ENCODE measurements around the gene DNMT1.

Gene DNMT1

DNA sequence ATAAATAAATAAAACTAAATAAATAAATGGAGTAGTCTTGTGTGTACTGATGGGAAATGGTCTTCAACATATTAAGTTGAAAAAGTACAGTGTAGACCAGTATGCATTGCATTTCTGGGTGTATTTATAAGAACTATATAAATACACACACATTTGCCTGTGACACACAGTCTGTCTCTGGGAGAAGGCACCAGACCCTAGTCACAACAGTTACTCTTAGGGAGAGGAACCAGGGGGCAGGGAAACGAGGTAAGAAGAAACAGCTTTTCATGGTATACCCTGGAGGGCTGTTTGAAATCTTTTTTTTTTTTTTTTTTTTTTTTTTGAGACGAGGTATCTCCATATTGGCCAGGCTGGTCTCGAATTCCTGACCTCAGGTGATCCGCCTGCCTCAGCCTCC, 39.2 kb upstream of the DNMT1 start:
- in situ Hi-C loops (cut with MboI; ENCODE audit: low pct_unique_long_range_greater_than_20kb, low sequenced_read_pairs, unreplicated experiment), result no loop called here
- TF ChIP-seq, protein P1, sequence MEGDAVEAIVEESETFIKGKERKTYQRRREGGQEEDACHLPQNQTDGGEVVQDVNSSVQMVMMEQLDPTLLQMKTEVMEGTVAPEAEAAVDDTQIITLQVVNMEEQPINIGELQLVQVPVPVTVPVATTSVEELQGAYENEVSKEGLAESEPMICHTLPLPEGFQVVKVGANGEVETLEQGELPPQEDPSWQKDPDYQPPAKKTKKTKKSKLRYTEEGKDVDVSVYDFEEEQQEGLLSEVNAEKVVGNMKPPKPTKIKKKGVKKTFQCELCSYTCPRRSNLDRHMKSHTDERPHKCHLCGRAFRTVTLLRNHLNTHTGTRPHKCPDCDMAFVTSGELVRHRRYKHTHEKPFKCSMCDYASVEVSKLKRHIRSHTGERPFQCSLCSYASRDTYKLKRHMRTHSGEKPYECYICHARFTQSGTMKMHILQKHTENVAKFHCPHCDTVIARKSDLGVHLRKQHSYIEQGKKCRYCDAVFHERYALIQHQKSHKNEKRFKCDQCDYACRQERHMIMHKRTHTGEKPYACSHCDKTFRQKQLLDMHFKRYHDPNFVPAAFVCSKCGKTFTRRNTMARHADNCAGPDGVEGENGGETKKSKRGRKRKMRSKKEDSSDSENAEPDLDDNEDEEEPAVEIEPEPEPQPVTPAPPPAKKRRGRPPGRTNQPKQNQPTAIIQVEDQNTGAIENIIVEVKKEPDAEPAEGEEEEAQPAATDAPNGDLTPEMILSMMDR (IDR thresholded peaks at IDR 0.05; ENCODE audit: extremely low read depth, insufficient read depth, missing control alignments), result no peak
- no peak for DNase-seq (ENCODE audit: low spot score)

DNA sequence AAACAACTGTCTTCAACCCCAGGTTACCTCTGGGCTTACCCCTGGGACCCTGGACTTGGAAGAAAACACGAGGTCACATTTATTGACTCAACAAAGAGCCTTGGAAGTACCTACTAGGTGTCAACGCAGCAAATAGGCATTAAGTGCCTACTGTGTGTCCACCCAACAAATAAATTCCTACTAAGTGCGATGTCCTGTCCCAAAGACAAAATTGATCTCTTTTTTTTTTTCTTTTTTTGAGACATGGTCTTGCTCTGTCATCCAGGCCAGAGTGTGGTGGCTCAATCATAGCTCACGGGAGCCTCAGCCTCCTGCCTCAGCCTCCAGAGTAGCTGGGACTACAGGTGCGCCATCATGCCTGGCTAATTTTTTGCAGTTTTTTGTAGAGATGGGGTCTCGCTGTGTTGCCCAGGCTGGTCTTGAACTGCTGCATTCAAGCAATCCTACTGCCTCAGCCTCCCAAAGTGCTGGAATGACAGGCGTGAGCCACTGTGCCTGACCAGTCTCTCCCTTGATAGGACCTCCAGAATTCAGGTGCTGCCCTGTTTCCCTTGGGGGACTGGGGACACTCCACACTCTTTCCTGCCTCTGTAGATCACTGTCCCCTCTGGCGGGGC, 37.0 kb upstream of the DNMT1 start:
- DNase-seq (ENCODE audit: low spot score), result peak; percentile 9
- TF ChIP-seq, protein P1 (IDR thresholded peaks at IDR 0.05; ENCODE audit: extremely low read depth, insufficient read depth, missing control alignments), result no peak
- in situ Hi-C loops (cut with MboI; ENCODE audit: low pct_unique_long_range_greater_than_20kb, low sequenced_read_pairs, unreplicated experiment), result no loop called here

DNA sequence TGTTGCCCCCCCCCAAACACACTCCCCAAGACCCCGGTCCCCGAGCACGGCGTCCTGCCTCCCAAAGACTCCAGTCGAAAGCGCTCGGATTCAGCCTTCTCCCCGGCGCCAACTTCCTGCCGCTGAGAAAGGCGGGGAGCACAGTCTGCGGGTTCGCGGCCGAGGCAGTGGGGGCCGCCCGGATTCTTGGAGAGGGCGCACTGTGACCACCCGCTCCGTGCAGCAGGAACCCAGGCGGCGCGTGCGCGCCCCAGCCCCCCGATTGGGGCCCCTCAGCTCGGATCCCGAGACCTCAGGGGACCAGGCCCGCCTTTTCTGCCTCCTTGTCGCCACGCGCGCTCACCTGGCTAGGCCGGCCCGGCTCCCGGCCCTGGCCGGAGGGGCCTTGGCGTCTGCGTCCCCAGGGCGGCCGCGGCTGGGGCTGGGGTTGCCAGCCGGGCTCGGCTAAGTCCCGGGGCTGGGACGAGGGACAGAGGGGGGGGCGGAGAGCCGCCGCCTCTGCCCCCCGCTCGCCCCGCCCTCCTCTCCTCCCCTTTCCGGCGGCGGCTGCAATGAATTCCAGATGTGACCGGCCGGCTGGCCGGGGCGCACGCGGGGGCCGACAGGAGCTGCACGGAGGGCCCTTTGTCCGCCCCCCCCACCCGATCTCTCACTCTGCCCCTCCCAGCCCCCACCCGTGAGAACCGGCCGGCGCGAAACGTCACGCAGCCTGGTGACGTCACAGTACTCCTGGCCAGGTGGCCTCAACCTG, 36.3 kb upstream of the DNMT1 start, which contains the start of gene S1PR2:
Gene S1PR2 (minus strand): TSS at position 471 of the 751 bp plus-strand sequence. CDS start 6,426 bp downstream, outside the sequence.
- peak; percentile 93 for DNase-seq (ENCODE audit: low spot score)
- in situ Hi-C loops (cut with MboI; ENCODE audit: low pct_unique_long_range_greater_than_20kb, low sequenced_read_pairs, unreplicated experiment), result no loop called here
- TF ChIP-seq, protein P1 (IDR thresholded peaks at IDR 0.05; ENCODE audit: extremely low read depth, insufficient read depth, missing control alignments), result no peak

- TF ChIP-seq, protein P1 (IDR thresholded peaks at IDR 0.05; ENCODE audit: extremely low read depth, insufficient read depth, missing control alignments), result peak; percentile 6
- in situ Hi-C loops (cut with MboI; ENCODE audit: low pct_unique_long_range_greater_than_20kb, low sequenced_read_pairs, unreplicated experiment), result no loop called here
- DNase-seq (ENCODE audit: low spot score), result peak; percentile 56
Observed at GRCh38 chr19:10230173-10230860, 35.6 kb upstream of the DNMT1 start.

DNA sequence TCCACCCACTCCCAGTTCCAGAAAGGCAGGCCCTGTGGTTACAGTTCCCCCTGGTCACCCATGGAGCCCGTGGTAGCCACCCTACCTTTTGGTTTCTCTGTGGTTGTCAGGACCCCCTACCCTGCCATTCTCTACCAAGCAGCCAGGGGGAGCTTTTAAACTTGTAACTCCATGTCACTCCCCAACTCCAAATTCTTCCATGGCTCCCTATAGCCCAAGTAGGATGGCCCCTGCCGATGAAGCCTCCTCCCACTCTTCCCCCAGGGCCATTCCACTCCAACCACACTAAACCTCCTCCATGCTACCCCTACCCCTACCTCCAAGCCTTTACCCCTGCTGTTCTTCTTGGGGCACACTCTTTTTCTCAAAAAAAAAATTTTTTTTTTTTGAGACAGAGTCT, 34.2 kb upstream of the DNMT1 start:
- TF ChIP-seq, protein P1 (IDR thresholded peaks at IDR 0.05; ENCODE audit: extremely low read depth, insufficient read depth, missing control alignments), result peak; percentile 61
- in situ Hi-C loops (cut with MboI; ENCODE audit: low pct_unique_long_range_greater_than_20kb, low sequenced_read_pairs, unreplicated experiment), result no loop called here
- peak; percentile 75 for DNase-seq (ENCODE audit: low spot score)

DNA sequence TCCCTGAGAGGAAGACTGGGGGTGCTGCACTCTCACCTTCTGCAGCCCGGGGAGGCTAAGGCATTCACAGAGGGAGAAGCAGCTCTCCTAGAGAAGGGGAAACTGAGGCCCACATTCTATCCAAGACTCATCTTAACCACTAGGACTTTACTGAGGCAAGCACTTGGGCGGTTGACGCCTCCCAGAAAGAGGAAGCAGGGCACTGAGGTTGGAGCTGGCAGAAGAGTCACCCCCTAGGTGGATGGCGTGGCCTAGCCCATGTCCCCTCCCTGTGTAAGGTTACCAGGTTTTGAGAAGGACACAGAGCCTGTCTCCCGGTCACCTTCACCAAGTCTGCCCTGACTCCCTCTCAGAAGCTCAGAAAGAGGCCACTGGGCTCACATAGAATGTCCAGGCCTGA, 33.6 kb upstream of the DNMT1 start:
- DNase-seq (ENCODE audit: low spot score), result no peak
- in situ Hi-C loops (cut with MboI; ENCODE audit: low pct_unique_long_range_greater_than_20kb, low sequenced_read_pairs, unreplicated experiment), result no loop called here
- TF ChIP-seq, protein P1 (IDR thresholded peaks at IDR 0.05; ENCODE audit: extremely low read depth, insufficient read depth, missing control alignments), result no peak

Data from GM13977 (cell line).